NCI-H524 treated with DMSO at 0.1 percent for 48 hours (cell line): ENCODE results near the gene IP6K2.

Experiments used
- DNase-seq: peaks from one replicate; lab custom pipeline; 2025; lab: John Stamatoyannopoulos, UW

The IP6K2 gene

GRCh38 chr3:48688032-48688736 is 28.8 kb downstream of the IP6K2 start:
- DNase-seq = no peak

GRCh38 chr3:48687220-48687678 is 29.8 kb downstream of the IP6K2 start:
- no peak for DNase-seq

GRCh38 chr3:48686538-48687219 is 30.3 kb downstream of the IP6K2 start:
- DNase-seq = no peak

GRCh38 chr3:48685603-48686511 is 31.2 kb downstream of the IP6K2 start, which contains the start of gene NCKIPSD:
NCKIPSD (minus strand) TSS chr3:48685915; CDS start chr3:48685807, 108 bp downstream.
- DNase-seq = no peak

- no peak for DNase-seq
Measured at GRCh38 chr3:48685293-48685602, 31.8 kb downstream of the IP6K2 start.

GRCh38 chr3:48684480-48685143 is 32.4 kb downstream of the IP6K2 start:
- no peak for DNase-seq

GRCh38 chr3:48684054-48684349 is 33.0 kb downstream of the IP6K2 start:
- DNase-seq = no peak

GRCh38 chr3:48682786-48683185 is 34.2 kb downstream of the IP6K2 start:
- no peak for DNase-seq

- DNase-seq = no peak
Measured at GRCh38 chr3:48681974-48682610, 34.9 kb downstream of the IP6K2 start.

GRCh38 chr3:48681541-48681880 is 35.5 kb downstream of the IP6K2 start:
- DNase-seq = no peak

GRCh38 chr3:48680811-48681540 is 36.0 kb downstream of the IP6K2 start:
- DNase-seq = no peak

- no peak for DNase-seq
Measured at GRCh38 chr3:48679411-48680391, 37.3 kb downstream of the IP6K2 start.

GRCh38 chr3:48678566-48679380 is 38.2 kb downstream of the IP6K2 start:
- DNase-seq = no peak

- DNase-seq = no peak
Measured at GRCh38 chr3:48678056-48678455, 39.0 kb downstream of the IP6K2 start.

GRCh38 chr3:48674505-48674904 is 42.5 kb downstream of the IP6K2 start:
- DNase-seq = no peak

- no peak for DNase-seq
Measured at GRCh38 chr3:48672522-48672921, 44.5 kb downstream of the IP6K2 start.

- DNase-seq = no peak
Measured at GRCh38 chr3:48664929-48665328, 52.1 kb downstream of the IP6K2 start.

- DNase-seq = no peak
Measured at GRCh38 chr3:48664313-48664644, 52.7 kb downstream of the IP6K2 start.
